Lower leg skin (tissue), 4 donors: Measurements from ENCODE around the gene MPL. TPM values are rescaled to one million over a fixed set of nuclear protein-coding genes. Genes with fewer than 3 reads are reported as not detected.

ENCODE experiments used
- DNase-seq, 2 donors: peaks; one replicate each; pipeline ENCODE4 v3.0.0-alpha.2; 2019; ENCODE audit warnings: low spot score in 2 of 2
- H3K4me3 ChIP-seq: fragments of 200-600 bp; sonication (generic); 2 replicates; pipeline ENCODE4 v1.5.1; 2017; ENCODE audit warnings: mild to moderate bottlenecking, low read depth; ENCODE audit not compliant: poor library complexity, severe bottlenecking
- CTCF ChIP-seq, 3 donors: fragments of 450-650 bp; IDR thresholded peaks; one replicate each; pipeline ENCODE4 v1.5.1; 2016; ENCODE audit warnings: antibody characterized with exemption in 3 of 3, mild to moderate bottlenecking in 3 of 3, moderate library complexity in 2 of 3
- POLR2A ChIP-seq, 2 donors: fragments of 450-650 bp; IDR thresholded peaks; one replicate each; pipeline ENCODE4 v1.6.1; 2016 to 2017; ENCODE audit warnings: antibody characterized with exemption in 2 of 2, mild to moderate bottlenecking in 1 of 2, moderate library complexity in 1 of 2
- WGBS, 2 donors: methylation state at CpG; one replicate each; pipeline ENCODE4 v1.1.5; 2018; 5-methylcytosine and 5-hydroxymethylcytosine counted together
- intact Hi-C: fragments of 100-400 bp; cut with DNase I; formaldehyde crosslinking; loops from one replicate; pipeline ENCODE4 v1.15.0; 2023; ENCODE audit warnings: low total_unique reads
- total RNA-seq, 4 donors: library from RNA; depleted of rRNA; stranded (reverse); fragments of >200 nt; gene quantifications; one replicate each; pipeline ENCODE4 v1.1.0, GENCODE V29; 2016

Gene MPL
- total RNA-seq, 4 donors from 2014 or later: 0.15 TPM; not detected in 3

DNA sequence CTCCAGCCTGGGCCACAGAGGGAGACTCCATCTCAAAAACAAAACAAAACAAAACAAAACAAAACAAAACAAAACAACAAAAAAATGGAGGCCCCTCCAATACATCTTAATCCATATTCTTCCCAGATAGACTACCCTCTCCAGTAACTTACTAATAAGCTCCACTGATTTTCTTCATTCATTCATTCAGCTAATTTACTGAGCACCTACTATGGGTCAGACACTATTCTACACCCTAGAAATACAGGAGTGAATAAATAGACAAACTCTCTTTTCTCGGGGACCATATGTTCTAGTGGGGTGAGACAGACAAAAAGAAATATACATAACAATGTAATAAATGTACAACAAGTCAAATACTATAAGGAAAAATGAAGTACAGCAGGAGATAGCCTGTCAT is 13.4 kb downstream of the MPL start:
- TF ChIP-seq POLR2A (IDR thresholded peaks at IDR 0.05): no peak
- TF ChIP-seq CTCF (IDR thresholded peaks at IDR 0.05): no peak
- WGBS, 2 donors: 85 to 91% methylated on average over 1 of the region's 1 CpG
- intact Hi-C loops: no loop called here
- no peak for DNase-seq
- H3K4me3 ChIP-seq: no peak overlapping the region

DNA sequence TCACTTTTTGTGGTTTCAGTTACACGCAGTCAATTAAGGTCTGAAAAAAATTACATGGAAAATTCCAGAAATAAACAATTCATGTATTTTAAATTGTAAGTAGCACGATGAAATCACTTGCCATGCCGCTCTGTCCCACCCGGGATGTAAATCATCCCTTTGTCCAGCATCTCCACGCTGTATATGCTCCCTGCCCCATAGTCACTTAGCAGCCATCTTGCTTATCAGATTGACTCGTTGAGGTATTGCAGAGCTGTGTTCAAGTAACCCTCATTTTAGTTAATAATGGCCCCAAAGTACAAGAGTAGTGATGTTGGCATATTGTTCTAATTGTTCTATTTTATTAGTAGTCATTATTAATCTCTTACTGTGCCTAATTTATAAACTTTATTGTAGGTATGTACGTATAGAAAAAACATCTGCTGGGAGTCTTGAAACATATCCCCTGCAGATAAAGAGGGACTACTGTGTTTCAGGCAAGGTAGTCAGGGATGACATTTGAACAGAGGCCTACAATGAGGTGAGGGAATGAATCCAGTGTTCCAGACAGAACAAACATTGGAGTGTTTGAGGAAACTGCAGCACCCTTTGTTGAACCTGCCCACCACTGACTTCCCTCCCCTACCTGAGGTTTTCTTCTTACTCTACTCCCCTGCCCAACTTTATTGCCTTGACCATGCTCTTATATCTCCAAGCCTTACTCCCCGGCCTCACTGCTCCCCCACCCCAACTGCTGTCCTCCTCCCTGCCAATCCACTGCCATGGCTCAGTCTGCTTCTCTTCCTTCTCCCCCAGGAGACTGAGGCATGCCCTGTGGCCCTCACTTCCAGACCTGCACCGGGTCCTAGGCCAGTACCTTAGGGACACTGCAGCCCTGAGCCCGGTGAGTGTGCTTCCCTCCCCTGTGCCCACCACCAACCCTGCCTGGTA is 14.1 kb downstream of the MPL start:
- intact Hi-C loops: no loop called here
- 88 to 91% methylated on average over 10 of the region's 10 CpGs for WGBS, 2 donors
- DNase-seq: peak in 1 of 2 donors; percentile 71
- TF ChIP-seq CTCF (IDR thresholded peaks at IDR 0.05): no peak
- no peak for TF ChIP-seq POLR2A (IDR thresholded peaks at IDR 0.05)
- no peak overlapping the region for H3K4me3 ChIP-seq

- TF ChIP-seq CTCF (IDR thresholded peaks at IDR 0.05): no peak
- WGBS, 2 donors: 95 to 100% methylated on average over 2 of the region's 2 CpGs
- intact Hi-C loops: no loop called here
Measured at GRCh38 chr1:43352351-43352705, 14.7 kb downstream of the MPL start.

DNA sequence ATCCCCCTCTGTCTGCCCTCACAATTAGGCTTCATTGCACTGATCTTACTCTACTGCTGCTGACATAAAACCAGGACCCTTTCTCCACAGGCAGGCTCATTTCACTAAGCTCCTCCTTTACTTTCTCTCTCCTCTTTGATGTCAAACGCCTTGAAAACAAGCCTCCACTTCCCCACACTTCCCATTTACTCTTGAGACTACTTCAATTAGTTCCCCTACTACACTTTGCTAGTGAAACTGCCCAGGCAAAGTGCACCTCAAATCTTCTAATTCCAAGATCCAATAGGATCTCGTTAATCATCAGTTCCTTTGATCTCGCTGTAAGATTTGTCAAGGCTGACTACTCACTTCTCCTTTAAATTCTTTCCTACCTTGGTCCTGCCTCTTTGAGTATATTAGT is 15.3 kb downstream of the MPL start:
- intact Hi-C loops: no loop called here
- no peak for DNase-seq
- H3K4me3 ChIP-seq: no peak overlapping the region
- no peak for TF ChIP-seq CTCF (IDR thresholded peaks at IDR 0.05)
- no peak for TF ChIP-seq POLR2A (IDR thresholded peaks at IDR 0.05)
- 56 to 63% methylated on average over 3 of the region's 3 CpGs for WGBS, 2 donors

More at GRCh38 chr1:43352351-43352705, 14.7 kb downstream of the MPL start:
- no peak overlapping the region for H3K4me3 ChIP-seq
- peak in 1 of 2 donors; percentile 32 for DNase-seq

DNA sequence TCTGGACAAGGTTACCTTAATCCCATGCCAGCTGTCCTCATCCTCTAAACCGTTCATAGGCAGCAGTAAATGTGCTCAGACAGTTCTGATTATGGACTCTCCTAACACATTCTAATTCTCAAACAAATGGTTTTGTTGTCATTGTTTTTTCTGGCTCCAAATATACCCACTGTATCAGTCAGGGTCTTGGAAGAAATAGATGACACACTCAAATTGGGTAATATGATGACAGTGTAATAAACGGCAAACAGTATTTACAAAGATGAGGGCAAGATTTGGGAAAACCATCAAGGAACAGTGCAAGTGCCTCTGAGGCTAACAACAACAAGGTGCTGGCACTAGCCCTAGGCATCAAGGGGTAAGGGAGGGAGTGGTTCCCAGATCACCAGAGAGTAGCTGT is 16.9 kb downstream of the MPL start:
- DNase-seq: no peak
- no peak for TF ChIP-seq POLR2A (IDR thresholded peaks at IDR 0.05)
- no peak for TF ChIP-seq CTCF (IDR thresholded peaks at IDR 0.05)
- 80 to 86% methylated on average over 2 of the region's 2 CpGs for WGBS, 2 donors
- intact Hi-C loops: no loop called here
- no peak overlapping the region for H3K4me3 ChIP-seq
